OCI-LY3 (cell line): ENCODE results near the gene CPED1.

Experiments
- EZH2phosphoT487 ChIP-seq: fragments of 200-600 bp; shearing (Covaris generic); IDR thresholded peaks from 2 replicates; pipeline ENCODE4 v1.6.1; 2018; ENCODE audit warnings: antibody characterized with exemption, mixed run types, low read depth
- TF ChIP-seq, protein P1 (sequence below): fragments of 200-600, 300-600 bp; sonication (generic); IDR thresholded peaks from 2 replicates; pipeline ENCODE4 v1.5.1; 2014; ENCODE audit warnings: antibody characterized with exemption, low read length, low read depth

- TF ChIP-seq, protein P1, sequence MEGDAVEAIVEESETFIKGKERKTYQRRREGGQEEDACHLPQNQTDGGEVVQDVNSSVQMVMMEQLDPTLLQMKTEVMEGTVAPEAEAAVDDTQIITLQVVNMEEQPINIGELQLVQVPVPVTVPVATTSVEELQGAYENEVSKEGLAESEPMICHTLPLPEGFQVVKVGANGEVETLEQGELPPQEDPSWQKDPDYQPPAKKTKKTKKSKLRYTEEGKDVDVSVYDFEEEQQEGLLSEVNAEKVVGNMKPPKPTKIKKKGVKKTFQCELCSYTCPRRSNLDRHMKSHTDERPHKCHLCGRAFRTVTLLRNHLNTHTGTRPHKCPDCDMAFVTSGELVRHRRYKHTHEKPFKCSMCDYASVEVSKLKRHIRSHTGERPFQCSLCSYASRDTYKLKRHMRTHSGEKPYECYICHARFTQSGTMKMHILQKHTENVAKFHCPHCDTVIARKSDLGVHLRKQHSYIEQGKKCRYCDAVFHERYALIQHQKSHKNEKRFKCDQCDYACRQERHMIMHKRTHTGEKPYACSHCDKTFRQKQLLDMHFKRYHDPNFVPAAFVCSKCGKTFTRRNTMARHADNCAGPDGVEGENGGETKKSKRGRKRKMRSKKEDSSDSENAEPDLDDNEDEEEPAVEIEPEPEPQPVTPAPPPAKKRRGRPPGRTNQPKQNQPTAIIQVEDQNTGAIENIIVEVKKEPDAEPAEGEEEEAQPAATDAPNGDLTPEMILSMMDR = no peak
- TF ChIP-seq EZH2phosphoT487 = no peak
Measured at GRCh38 chr7:121157885-121158590, 169.5 kb downstream of the CPED1 start.
